ES-I3 (cell line): ENCODE measurements around the gene GPR55.
"Not testable (repeated sequence)": the region's sequence is repeated elsewhere in the genome, so short reads cannot be mapped to it uniquely, and the experiment has no call there.

Source experiments
- H3K36me3 ChIP-seq: 2 replicates; pipeline ENCODE4 v1.6.1; 2013; ENCODE audit warnings: mild to moderate bottlenecking, low read length, control low read depth, moderate library complexity; ENCODE audit not compliant: insufficient read depth
- H3K4me1 ChIP-seq: 2 replicates; pipeline ENCODE4 v1.6.1; 2013; ENCODE audit warnings: mild to moderate bottlenecking, control low read depth, low read length; ENCODE audit not compliant: insufficient read depth
- H3K9ac ChIP-seq: 2 replicates; pipeline ENCODE4 v1.6.1; 2013; ENCODE audit warnings: low read depth, mild to moderate bottlenecking, low read length, moderate library complexity
- H3K9me3 ChIP-seq: 2 replicates; pipeline ENCODE4 v1.6.1; 2013; ENCODE audit warnings: mild to moderate bottlenecking, low read length, moderate library complexity; ENCODE audit not compliant: control insufficient read depth, insufficient read depth

The GPR55 gene, protein sequence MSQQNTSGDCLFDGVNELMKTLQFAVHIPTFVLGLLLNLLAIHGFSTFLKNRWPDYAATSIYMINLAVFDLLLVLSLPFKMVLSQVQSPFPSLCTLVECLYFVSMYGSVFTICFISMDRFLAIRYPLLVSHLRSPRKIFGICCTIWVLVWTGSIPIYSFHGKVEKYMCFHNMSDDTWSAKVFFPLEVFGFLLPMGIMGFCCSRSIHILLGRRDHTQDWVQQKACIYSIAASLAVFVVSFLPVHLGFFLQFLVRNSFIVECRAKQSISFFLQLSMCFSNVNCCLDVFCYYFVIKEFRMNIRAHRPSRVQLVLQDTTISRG

GRCh38 chr2:230924470-230925341 lies at the start of gene GPR55:
Gene GPR55, minus strand, starts transcription at chr2:230925242. Its CDS starts 14,280 bp downstream, at chr2:230910962.
- Histone ChIP-seq H3K4me1 (peaks cover 4% of the 10 kb centered on the region; the same call in 1 of the 2 replicates), H3K36me3 (no peaks in the 10 kb centered on the region), H3K9me3 (no peaks in the 10 kb centered on the region), H3K9ac (no peak within 1 kb of the TSS)

GRCh38 chr2:230974096-230974913 lies 49.3 kb upstream of the GPR55 start:
- Histone ChIP-seq H3K9ac (no peak overlapping the region), H3K36me3 (no peaks in the 10 kb centered on the region), H3K9me3 (peaks cover 10% of the 10 kb centered on the region), H3K4me1 (no peaks in the 10 kb centered on the region)

DNA sequence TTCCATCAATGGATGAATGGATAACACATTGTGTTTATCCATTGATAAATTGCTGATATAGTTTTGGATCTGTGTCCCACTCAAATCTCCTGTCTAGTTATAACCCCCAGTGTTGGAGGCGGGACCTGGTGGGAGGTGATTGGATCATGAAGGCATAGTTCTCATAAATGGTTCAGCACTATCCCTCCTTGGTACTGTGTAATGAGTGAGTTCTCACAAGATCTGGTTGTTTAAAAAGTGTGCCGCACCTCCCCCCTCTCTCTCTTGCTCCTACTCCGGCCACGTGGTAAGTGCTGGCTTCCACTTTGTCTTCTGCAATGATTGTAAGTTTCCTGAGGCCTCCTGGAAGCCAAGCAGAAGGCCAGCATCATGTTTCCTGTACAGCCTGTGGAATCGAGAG lies 47.0 kb upstream of the GPR55 start:
- Histone ChIP-seq H3K9me3 (peaks cover 10% of the 10 kb centered on the region), H3K9ac (no peak overlapping the region), H3K4me1 (no peaks in the 10 kb centered on the region), H3K36me3 (no peaks in the 10 kb centered on the region)

DNA sequence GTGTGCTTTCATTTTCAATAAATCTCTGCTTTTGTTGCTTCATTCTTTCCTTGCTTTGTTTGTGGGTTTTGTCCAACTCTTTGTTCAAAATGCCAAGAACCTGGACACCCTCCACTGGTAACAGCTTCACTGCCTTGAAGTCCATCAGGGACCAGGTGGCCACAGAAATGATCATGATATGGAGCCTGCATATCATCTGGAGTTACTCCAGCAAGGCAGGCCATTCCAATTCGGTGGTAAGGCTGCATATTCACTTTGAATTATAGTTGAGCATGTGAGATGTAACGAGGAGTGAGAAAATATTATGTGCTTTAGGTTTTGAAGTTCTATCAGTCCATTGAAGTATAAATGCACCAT lies 44.6 kb upstream of the GPR55 start:
- H3K9me3 ChIP-seq, result peaks cover 8% of the 10 kb centered on the region
- no peaks in the 10 kb centered on the region for H3K36me3 ChIP-seq
- no peak overlapping the region; the same call in 1 of the 2 replicates for H3K9ac ChIP-seq
- H3K4me1 ChIP-seq, result no peaks in the 10 kb centered on the region

DNA sequence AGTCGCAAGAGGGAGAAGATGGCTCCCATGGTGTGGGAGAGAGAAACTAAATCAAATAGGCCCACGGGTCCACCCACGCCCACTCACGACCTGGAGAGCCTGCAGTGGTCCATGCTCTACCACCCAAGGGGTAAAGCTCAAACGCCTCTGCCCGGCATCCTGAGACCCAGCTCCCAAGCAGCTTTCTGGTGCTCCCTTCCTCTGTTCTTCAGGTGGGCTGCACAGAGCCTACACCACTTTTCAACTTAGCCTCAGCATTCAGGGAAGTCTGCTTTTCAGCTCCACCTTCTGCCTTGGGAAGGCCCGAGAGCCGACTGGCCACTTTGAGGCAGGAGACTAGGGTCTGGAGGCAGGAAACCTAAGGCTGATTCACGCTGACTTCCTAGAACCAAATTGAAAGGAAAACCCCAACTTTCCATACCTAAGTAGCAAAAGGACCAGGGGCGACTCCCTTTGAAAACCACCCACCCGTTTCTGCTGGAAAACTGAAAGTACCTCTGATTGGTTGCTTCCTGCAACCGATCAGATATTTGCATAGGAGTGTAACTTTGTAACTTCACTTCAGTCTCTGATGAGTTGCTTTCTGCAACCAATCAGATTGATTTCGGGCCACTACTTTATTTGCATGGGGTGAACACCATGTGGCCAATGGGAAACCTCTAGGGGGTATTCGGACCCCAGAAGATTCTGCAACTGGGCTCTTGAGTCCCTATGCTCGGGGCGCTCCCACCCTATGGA lies 44.0 kb upstream of the GPR55 start:
- Histone ChIP-seq H3K9ac (no peak overlapping the region; the same call in 1 of the 2 replicates), H3K36me3 (no peaks in the 10 kb centered on the region), H3K4me1 (no peaks in the 10 kb centered on the region), H3K9me3 (peaks cover 4% of the 10 kb centered on the region)

GRCh38 chr2:230968314-230968713 lies 43.3 kb upstream of the GPR55 start:
- H3K4me1 ChIP-seq, H3K36me3 ChIP-seq, H3K9ac ChIP-seq, H3K9me3 ChIP-seq: not testable (repeated sequence)

GRCh38 chr2:230967113-230967512 lies 42.1 kb upstream of the GPR55 start:
- Histone ChIP-seq H3K9ac (no peak overlapping the region), H3K9me3 (no peaks in the 10 kb centered on the region), H3K36me3 (no peaks in the 10 kb centered on the region), H3K4me1 (no peaks in the 10 kb centered on the region)

- Histone ChIP-seq H3K9me3 (no peaks in the 10 kb centered on the region), H3K4me1 (no peaks in the 10 kb centered on the region), H3K36me3 (no peaks in the 10 kb centered on the region), H3K9ac (no peak overlapping the region)
Measured at GRCh38 chr2:230964136-230964730, 39.2 kb upstream of the GPR55 start.

DNA sequence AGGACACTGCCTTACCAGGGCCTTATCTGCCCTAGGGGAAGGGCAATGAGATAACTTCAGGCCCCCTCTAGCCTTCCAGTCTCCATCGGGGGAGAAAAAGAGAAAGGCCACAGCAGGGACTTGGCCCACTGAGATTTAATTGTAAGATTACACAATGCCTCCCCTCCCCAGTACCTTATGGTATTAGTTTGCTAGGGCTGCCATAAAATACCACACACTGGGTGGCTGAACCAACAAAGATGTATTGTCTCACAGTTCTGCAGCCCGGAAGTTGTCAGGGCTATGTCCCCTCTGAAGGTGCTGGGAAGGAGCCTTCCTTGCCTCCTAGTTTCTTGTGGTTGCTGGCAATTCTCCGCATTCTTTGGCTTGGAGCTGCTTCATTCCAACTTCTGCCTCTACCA lies 36.0 kb upstream of the GPR55 start:
- Histone ChIP-seq H3K9me3 (no peaks in the 10 kb centered on the region), H3K9ac (no peak overlapping the region), H3K36me3 (no peaks in the 10 kb centered on the region), H3K4me1 (no peaks in the 10 kb centered on the region)

DNA sequence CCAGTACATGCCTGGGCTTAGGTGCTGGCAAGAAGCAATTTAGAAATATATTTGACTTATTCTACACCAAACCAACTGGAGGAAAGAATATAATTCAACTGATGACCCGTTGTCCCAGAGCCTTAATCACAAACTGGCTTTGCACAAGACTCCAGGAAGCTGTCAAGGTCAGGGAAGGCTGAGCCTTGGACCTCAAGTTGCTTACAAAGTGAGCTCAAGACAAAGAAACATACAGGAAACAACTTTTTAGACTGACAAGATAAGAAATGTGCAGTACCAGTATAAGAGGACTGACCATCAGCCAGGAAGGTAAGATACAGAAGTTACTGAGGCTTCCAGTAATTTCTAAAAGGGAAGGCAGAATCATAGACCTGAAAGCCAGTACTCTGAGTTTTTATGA lies 35.0 kb upstream of the GPR55 start:
- Histone ChIP-seq H3K36me3 (no peaks in the 10 kb centered on the region), H3K9ac (no peak overlapping the region), H3K9me3 (no peaks in the 10 kb centered on the region), H3K4me1 (no peaks in the 10 kb centered on the region)

GRCh38 chr2:230958820-230959756 lies 34.0 kb upstream of the GPR55 start:
- no peaks in the 10 kb centered on the region for H3K4me1 ChIP-seq
- no peak overlapping the region for H3K9ac ChIP-seq
- H3K36me3 ChIP-seq, result no peaks in the 10 kb centered on the region
- no peaks in the 10 kb centered on the region for H3K9me3 ChIP-seq

- H3K36me3 ChIP-seq, result no peaks in the 10 kb centered on the region
- H3K9ac ChIP-seq, result peak overlapping the region; percentile 70
- no peaks in the 10 kb centered on the region for H3K4me1 ChIP-seq
- no peaks in the 10 kb centered on the region for H3K9me3 ChIP-seq
Measured at GRCh38 chr2:230957756-230958391, 32.8 kb upstream of the GPR55 start.
